GM18507 (cell line): ENCODE measurements around the gene CHST2.

Source experiments
- DNase-seq: peaks from one replicate; pipeline ENCODE4 v3.0.0; 2011; ENCODE audit warnings: low read depth; ENCODE audit not compliant: insufficient read length; ENCODE audit errors: extremely low spot score
- FAIRE-seq: peaks from 2 replicates; lab custom pipeline; 2011; peaks lifted over from hg19 to GRCh38; lab: Jason Lieb, UNC

CHST2 gene

DNA sequence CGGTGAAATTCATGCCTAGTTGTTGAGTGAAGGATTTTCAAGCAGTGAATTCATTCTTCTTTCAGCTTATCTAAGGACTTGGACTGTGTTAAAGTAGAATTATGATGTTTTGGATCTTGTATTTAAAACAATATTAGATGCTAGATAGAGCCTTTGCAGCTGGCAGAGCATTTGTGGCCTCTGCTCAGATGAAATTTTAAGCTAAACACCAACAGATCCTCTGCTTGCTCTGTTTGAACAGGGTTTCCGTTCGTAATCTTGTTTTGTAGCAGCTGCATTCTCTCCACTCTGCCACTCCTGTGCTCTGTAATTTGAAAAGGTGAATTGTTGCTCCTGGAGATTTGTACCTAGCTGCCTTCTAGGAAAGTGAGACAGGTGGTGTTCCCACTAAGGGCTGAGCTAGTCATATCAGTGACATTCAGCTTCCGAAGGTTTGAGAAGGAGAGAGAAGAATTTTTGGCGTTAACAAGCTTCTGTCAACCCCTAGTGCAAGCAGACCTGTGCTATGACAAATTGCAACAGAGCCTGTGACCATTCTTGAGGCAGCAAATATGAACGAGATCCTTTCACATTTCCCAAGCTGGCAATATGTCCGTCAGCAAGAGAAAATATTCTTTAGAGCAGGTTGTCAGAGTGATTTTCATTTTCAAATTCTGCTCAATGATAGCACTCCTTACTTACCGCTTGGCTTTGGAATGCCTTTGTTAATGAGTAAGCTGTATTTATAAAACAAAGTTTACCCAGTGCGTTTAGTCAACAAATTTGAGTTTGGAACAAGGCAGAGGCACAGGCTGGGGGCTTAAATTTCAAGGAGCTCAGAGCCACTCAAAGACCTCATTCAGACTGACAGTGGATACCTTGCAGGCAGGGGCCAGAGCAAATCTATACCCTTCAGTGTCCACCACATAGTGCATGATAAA, 5.3 kb downstream of the CHST2 start:
- no peak for FAIRE-seq
- no peak for DNase-seq

DNA sequence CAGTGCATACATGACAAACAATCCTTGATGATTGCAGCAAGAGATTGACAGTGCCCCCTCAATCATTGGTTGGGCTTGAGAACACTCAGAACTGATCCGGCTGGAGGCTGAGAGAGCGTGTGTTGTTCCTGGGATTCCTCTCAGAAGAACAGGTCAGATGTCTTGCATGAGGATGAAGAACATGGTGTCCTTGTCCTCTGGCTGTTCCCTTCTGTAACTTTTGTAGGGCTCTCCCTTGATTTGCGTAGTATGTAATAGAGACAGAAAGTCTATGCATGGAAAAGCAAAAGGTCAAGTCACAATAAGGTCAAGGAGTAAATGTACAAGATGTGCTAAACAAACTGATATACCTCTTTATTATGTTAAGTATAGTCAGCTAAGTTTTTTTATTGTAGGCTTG, 8.2 kb downstream of the CHST2 start:
- FAIRE-seq (no peak), DNase-seq (no peak)

DNA sequence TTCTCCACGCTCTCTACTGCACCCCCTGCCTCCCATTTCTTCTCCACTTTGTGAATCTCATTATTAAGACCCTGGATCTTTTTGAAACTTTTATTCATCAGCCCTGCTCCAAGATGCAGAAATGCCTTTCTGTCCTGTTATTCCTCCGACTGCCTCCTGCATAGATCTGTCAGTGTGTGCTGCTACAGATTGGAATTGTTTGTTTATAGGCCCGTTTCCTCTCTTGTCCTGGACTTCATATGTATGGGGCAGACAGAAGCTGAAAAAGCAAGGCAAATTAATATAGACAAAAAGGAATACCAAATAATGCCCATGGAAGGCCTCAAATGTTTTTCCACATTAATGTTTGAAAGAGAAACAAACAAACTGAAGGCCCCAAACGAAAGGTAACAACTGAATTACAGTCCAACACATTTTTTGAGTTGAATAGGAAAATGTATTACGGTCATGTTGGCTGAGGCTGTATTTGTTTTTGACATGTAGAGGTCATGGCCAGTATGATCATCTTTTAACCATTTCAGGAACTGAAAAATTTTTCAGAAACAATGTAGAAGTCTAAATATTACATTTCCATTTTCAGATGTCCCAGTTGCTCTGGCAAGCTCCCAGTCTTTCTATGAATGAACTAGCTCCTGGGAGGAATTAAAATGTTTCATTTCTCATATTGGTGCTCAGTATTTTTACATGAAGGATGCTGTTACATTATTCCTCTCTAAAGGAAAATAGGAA, 8.8 kb downstream of the CHST2 start:
- no peak for FAIRE-seq
- no peak for DNase-seq

DNA sequence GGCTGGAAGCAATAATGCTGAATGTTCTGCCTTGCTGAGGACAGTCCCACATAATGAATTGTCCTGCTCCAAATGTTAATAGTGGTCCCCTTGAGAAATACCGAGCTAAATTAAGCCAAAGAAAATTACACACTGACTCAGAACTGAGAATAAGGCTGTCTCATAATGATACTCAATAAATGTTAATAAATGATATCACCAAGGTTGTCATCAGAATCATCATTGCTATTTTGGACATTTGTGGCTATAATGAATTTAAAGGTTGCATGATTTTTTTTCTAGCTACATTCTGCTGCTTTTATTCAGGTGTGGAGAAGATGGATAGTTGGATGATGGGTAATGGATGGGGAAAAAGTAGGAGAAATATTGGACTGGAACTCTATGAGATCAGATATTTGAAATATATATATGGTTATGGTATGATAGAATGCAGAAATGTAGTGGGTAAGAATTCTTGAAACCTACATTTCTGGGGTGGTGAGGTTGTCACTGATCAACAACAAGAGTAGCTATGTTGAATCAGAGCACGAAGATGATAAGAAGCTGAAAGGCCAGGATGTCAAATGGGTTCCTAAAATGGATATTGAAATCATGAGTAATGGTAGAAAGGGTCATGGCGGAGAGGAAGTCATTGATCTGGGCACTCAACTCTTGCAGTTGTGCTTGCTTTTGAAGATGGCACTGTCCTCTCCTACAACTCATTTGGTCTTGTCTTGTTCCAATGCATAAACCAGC, 12.8 kb downstream of the CHST2 start:
- FAIRE-seq = no peak
- no peak for DNase-seq

DNA sequence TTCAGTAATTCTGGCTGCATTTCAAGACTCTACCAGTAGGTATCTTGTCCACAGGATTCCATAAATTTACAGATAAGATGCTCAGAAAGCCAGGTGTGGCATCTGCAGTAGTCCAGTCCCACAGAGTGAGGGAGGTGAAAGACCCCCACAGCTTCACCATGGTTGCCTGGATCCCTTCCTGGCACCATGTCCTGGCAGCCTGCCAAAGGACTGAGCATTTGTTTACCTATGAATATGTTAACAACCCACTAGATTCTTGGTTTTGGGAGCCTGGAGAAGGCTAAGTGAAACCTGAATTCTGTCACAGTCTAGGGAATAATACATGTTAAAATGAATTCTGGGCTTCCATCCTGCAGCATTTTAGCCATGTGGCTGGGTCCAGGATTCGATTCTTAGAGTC, 14.9 kb downstream of the CHST2 start:
- FAIRE-seq (no peak), DNase-seq (no peak)

DNA sequence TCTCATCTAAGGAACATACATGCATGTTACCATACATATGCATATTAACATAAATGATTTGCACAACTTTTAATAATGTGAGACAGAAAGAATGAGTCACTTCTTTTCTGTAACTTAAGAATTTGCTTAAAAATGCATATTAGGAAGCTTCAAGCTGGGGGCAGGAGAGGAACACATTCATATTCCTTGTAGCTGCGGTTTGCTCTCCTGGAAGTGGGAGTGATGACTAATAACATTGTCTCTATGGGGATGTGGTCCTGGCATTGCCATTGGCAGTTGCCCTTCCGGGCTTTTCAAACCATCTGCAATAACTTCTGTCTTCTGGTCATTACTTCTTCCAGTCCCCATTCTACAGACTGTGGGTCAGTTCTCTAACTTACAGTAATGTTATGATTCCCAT, 15.6 kb downstream of the CHST2 start:
- no peak for DNase-seq

DNA sequence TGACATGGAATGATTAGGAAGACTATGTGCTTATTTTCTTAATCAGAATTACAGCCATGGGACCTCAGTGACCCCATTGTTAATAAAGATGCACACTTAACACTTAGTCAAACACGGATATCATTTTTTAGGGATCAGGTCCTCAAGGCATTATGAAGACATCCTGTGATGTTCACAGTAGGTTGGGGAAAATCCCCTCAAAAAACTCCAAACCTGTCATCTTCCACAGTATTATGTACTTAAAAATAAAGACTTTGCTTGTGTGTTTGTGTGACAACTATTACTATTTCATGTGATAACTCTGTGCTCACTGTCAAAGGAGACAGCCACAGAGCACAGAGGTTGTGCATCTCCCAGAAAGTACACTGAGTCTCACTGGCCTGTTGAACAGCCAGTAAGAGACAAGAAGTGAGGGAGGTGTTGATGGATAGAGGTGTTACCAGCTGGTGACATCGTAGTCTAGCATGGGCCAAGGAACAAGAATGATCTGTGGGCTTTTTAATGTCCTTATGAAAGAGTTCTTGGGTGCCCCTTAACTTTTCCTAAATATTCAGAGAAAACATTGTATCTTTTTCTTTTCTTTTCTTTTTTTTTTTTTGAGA, 18.0 kb downstream of the CHST2 start:
- DNase-seq = no peak
- no peak for FAIRE-seq

More for the DNA sequence above, 15.6 kb downstream of the CHST2 start:
- FAIRE-seq = no peak

- no peak for DNase-seq
- FAIRE-seq = no peak
Measured at GRCh38 chr3:143138953-143139352, 19.4 kb downstream of the CHST2 start.

DNA sequence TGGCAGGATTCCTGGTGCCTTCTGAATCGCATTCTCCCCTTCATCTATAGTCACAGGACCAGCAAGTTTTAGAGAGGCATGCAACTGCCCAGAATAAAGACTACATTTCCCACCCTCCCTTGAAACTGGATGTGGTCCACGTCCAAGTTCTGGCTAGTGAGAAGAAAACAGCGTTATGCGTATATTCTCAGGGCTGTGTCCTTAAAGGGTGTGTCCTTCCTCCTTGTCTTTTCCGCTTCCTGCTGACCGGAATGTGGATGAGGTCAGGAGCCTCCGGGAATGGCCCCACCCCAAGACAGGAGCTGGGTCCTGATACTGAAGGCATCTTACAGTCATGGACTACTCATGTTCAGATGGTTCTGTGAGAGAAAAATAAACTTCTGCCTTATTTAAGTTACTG, 20.2 kb downstream of the CHST2 start:
- no peak for FAIRE-seq
- no peak for DNase-seq

- FAIRE-seq (no peak), DNase-seq (no peak)
Measured at GRCh38 chr3:143140550-143140949, 21.0 kb downstream of the CHST2 start.

GRCh38 chr3:143142354-143142753, 22.8 kb downstream of the CHST2 start:
- FAIRE-seq (no peak), DNase-seq (no peak)

GRCh38 chr3:143145906-143146305, 26.3 kb downstream of the CHST2 start:
- no peak for DNase-seq
- FAIRE-seq = no peak

GRCh38 chr3:143146486-143147274, 27.1 kb downstream of the CHST2 start:
- no peak for FAIRE-seq

DNA sequence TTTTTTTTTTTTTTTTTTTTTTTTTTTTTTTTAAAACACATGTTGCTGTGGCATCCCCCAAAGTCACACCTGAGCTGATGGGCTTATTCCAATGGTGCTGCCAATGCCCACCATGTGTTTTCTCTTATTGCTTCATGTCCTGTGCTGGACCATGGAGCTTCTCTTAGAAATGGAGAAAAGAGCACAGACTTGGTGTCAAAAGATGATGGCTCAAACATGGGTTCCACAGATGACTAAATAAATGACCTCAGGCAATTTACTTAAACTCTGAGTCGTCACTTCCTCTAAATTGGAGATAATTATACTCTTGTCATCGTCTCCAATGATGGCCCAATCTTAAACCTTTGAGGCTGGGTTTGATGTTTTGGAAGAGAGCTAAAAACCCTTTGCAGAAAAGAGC, 28.1 kb downstream of the CHST2 start:
- FAIRE-seq (no peak), DNase-seq (no peak)

More at GRCh38 chr3:143146486-143147274, 27.1 kb downstream of the CHST2 start:
- no peak for DNase-seq

GRCh38 chr3:143150071-143150470, 30.5 kb downstream of the CHST2 start:
- FAIRE-seq = no peak
- no peak for DNase-seq

GRCh38 chr3:143151004-143151731, 31.6 kb downstream of the CHST2 start:
- DNase-seq (no peak), FAIRE-seq (no peak)

DNA sequence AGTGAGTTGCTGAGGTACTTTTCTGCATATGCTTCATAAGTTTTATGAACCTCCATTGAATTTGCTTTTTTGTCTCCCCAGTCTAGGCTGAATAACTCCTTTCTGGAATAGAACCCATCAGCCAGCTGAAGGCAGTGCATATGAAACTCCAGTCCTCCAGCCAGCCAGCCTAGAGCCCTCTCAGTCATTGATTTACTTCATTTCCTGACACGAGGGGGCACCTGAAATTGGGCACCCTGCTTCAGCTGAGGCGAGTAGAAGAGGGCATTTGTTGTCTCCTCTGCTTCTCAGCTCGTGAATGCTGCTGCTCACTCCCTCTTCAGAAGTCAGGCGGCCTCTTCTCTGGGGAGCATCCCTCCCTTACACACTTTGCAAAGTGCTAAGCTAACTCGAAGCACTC, 32.5 kb downstream of the CHST2 start:
- DNase-seq (no peak), FAIRE-seq (no peak)

DNA sequence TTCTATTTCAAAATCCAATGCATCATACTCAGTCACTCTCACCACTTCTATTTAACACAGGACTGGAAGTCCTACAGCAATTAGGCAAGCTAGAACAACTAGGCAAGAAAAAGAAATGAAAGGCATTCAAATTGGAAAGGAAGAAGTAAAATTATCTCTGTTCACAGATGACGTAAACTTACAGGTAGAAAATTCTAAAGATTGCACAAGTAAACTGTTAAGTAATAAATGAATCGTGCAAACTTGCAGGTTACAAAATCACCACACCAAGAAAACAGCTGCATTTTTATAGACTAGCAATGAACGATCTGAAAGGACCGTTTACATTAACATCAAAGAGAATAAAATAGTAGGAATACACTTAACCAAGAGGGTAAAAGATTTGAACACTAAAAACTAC, 36.2 kb downstream of the CHST2 start:
- FAIRE-seq = no peak

More for the DNA sequence above, 36.2 kb downstream of the CHST2 start:
- no peak for DNase-seq
